Ovary (tissue), 3 donors: ENCODE data around the gene RNF32.

Experiments
- EP300 ChIP-seq: sonication (generic); formaldehyde crosslinking; IDR thresholded peaks from one replicate; pipeline ENCODE4 v1.6.1; 2017; ENCODE audit warnings: antibody characterized with exemption
- POLR2A ChIP-seq: fragments of 450-650 bp; IDR thresholded peaks from one replicate; pipeline ENCODE4 v1.6.1; 2017; ENCODE audit warnings: antibody characterized with exemption, mild to moderate bottlenecking, moderate library complexity
- TF ChIP-seq, protein P1 (sequence below), 3 donors: fragments of 450-650 bp in 2 of 3; fragments of 200-600 bp in 1 of 3; IDR thresholded peaks; one replicate each; pipeline versions ENCODE4 v1.5.1 to v1.8.0; 2016 to 2022; ENCODE audit warnings: antibody characterized with exemption in 3 of 3, mild to moderate bottlenecking in 1 of 3
- donor health status: DM: no; HTN: no; CAD: no.

DNA sequence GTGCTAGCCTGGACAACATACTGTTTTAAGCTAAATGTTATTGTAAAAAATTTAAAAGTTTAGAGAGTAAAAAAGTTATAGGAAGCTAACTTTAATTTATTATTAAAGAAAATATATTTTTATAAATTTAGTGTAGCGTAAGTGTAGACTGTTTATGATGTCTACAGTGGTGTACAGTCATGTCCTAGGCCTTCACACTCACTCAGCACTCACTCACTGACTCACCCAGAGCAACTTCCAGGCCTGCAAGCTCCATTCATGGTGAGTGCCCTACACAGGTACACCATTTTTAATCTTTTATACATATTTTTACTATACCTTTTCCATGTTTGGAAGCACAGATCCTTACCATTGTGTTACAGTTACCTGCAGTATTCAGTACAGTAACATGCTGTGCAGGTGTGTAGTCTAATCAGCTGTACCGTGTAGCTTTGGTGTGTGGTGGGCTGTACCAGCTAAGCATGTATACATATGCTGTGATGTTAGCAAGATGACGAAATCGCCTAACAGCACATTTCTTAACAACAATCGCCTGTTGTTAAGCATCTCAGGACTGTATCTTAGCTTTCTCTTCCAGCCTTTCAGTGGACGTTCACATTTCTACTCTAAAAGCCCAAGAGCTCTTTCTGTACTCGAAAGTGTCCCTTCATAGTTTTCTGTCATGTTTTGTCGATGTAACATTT lies 12.5 kb downstream of the RNF32 start:
- TF ChIP-seq, protein P1, sequence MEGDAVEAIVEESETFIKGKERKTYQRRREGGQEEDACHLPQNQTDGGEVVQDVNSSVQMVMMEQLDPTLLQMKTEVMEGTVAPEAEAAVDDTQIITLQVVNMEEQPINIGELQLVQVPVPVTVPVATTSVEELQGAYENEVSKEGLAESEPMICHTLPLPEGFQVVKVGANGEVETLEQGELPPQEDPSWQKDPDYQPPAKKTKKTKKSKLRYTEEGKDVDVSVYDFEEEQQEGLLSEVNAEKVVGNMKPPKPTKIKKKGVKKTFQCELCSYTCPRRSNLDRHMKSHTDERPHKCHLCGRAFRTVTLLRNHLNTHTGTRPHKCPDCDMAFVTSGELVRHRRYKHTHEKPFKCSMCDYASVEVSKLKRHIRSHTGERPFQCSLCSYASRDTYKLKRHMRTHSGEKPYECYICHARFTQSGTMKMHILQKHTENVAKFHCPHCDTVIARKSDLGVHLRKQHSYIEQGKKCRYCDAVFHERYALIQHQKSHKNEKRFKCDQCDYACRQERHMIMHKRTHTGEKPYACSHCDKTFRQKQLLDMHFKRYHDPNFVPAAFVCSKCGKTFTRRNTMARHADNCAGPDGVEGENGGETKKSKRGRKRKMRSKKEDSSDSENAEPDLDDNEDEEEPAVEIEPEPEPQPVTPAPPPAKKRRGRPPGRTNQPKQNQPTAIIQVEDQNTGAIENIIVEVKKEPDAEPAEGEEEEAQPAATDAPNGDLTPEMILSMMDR (IDR thresholded peaks at IDR 0.05), result no peak
- TF ChIP-seq POLR2A (no peak), EP300 (no peak)
